Islet precursor cell (in vitro differentiated cells): ENCODE results near the gene GNE.
"Not testable (repeated sequence)": the region's sequence is repeated elsewhere in the genome, so short reads cannot be mapped to it uniquely, and the experiment has no call there.

Source experiments
- DNase-seq: peaks from one replicate; pipeline ENCODE4 v3.0.0-alpha.2; 2018

Gene GNE, protein sequence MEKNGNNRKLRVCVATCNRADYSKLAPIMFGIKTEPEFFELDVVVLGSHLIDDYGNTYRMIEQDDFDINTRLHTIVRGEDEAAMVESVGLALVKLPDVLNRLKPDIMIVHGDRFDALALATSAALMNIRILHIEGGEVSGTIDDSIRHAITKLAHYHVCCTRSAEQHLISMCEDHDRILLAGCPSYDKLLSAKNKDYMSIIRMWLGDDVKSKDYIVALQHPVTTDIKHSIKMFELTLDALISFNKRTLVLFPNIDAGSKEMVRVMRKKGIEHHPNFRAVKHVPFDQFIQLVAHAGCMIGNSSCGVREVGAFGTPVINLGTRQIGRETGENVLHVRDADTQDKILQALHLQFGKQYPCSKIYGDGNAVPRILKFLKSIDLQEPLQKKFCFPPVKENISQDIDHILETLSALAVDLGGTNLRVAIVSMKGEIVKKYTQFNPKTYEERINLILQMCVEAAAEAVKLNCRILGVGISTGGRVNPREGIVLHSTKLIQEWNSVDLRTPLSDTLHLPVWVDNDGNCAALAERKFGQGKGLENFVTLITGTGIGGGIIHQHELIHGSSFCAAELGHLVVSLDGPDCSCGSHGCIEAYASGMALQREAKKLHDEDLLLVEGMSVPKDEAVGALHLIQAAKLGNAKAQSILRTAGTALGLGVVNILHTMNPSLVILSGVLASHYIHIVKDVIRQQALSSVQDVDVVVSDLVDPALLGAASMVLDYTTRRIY

DNA sequence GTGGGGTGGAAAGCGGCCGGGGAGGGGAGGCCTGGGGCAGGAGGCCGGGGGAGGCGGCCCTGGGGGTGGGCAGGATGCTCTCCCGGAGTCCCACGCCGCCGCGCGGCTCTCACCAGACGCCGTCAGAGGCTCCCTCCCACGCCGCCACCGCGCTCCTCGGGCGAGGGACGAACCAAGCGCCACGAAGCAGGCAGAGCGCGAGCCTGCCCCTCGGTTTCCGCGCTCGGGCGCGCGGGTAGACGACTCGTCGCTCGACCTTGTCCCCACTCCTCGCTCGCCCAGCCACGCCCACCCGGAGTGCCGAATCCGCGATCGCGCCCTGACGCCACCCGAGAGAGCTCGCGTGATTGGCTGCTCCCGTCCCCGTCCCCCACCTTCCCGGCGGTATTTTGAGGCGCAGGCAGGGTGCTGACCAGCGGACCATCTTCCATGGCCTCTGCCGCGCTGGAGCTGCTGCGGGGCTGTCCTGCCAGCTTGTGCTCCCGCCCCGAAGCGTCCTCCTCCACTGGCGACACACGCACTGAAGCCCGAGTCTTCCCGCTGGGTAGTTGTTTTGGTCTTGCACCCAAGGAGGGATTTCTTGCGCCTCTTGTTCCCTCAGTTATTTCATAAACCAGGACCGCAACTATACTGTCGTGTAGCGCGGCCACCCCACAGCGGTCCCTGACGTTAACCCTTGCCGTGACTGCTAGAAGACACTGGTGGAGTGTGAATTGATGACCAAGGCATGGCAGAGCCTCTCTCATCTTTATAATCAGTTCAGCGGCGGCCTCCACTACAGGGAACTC lies at the start of gene GNE:
Gene GNE, minus strand, starts transcription at position 241 of the 788 bp plus-strand sequence. CDS start 9,093 bp downstream, outside the sequence.
- DNase-seq: peak; percentile 97

GRCh38 chr9:36306471-36307306 lies 48.4 kb upstream of the GNE start:
- DNase-seq: no peak

- DNase-seq: not testable (repeated sequence)
Measured at GRCh38 chr9:36304366-36304765, 46.1 kb upstream of the GNE start.

DNA sequence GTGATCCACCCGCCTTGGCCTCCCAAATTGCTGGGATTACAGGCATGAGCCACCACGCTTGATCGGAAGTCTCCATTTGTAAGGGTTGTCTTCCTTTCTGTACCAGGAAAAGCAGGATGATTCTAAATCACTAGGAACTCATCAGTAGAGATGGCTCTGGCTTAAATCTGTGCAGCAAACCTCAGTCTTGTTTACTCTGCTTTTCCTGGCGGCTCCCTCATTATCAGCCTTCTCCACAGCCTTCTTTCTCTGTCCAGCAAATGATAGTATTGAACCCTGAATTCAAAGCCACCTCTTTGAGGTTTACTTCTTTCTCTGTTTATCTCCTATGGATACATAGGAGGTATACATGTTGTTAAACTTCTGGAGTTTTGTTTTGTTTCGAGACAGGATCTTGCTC lies 43.0 kb upstream of the GNE start:
- no peak for DNase-seq

DNA sequence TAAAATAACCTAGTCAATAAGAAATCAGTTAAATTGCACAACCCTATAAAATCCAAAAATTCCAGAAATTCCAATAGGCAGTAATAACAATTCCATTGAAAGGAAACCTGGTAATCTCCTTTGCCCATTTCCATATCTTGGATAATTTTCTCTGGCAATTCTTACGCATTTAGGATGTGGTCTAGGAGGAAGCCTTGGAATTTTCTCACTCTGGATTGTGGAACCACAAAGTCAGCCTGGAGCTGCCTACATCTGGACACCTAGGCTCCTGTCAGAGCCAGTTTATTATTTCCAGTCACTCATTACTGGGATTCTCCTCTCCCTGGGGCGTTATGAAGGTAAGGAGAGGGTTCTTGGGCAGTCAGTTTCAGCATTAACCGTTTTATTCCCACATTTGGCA lies 40.3 kb upstream of the GNE start:
- peak; percentile 65 for DNase-seq

DNA sequence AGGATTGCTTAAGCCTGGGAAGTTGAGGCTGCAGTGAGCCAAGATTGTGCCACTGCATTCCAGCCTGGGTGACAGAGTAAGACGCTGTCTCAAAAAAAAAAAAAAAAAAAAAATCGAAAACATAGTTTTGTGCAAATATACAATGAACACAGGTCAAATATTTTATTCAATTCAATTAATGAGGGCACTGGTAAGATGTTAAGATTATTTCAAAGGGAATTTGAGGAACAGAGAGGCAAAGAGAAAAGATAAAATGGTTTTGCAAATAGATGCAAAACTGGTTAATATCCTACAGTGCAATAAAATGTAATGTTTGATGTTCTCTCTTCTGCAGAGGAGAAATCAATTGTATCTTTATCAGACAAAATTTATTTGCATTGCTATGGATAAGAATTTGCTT lies 39.5 kb upstream of the GNE start:
- DNase-seq: no peak

DNA sequence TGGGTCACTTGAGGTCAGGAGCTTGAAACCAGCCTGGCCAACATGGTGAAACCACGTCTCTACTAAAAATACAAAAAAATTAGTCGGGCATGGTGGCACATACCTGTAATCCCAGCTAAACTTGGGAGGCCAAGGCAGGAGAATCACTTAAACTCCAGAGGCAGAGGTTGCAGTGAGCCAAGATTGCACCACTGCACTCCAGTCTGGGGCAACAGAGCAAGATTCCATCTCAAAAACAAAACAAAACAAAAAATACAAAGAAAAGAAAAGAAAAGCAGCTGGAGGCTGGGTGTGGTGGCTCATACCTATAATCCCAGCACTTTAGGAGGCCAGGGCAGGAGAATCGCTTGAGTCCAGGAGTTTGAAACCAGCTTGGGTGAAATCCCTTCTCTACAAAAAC lies 36.7 kb upstream of the GNE start:
- DNase-seq: not testable (repeated sequence)

- DNase-seq: no peak
Measured at GRCh38 chr9:36293918-36294317, 35.7 kb upstream of the GNE start.

GRCh38 chr9:36293171-36293570 lies 34.9 kb upstream of the GNE start:
- no peak for DNase-seq

DNA sequence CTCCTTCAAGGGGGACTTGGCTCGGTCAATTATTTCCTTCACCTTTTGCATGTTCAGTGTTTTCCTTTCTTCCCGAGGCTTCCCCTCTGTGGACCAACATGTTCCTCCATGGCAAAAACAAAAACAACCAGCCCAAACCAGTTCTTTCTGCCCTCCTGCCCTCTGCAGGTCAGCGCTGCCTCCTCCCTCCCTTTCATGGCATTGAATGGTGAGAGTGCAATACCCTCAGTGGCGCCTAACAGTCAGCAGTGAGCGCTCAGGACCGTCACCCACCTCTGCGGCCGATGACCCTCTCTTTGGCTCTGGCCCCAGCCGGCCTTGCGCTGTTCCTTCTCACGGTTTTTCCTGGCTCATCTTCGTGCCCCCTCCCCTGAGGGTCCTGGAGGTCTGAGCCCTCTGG lies 34.4 kb upstream of the GNE start:
- DNase-seq: no peak

GRCh38 chr9:36290996-36291395 lies 32.7 kb upstream of the GNE start:
- DNase-seq: no peak

DNA sequence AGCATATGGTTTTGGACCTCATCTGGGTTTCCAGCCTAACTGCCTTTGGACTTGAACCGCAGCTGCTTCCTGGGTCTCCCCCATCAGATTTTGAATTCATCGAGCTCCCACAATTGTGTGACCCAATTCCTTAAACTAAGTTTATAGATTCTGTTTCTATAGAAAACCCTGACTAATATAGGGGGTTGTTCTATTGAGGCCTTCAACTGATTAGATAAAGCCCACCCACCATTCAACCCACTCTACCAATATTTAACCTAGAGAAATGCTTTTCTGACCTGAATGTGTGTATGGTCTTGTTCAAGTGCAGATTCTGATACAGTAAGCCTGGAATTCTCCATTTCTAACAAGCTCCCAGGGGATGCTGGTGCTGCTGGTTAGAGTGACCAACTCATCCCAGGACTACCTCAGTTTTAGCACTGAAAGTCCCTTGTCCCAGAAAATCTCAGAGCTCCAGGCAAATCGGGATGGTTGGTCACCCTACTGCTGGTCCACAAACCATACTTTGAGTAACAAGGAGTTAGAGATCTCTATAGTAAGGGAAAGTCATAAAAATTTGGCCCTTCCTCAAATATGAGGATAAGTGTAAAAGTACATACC lies 31.7 kb upstream of the GNE start:
- DNase-seq: no peak

- no peak for DNase-seq
Measured at GRCh38 chr9:36288070-36288469, 29.8 kb upstream of the GNE start.

GRCh38 chr9:36286388-36286787 lies 28.1 kb upstream of the GNE start:
- DNase-seq: no peak

GRCh38 chr9:36284226-36284625 lies 26.0 kb upstream of the GNE start:
- no peak for DNase-seq

DNA sequence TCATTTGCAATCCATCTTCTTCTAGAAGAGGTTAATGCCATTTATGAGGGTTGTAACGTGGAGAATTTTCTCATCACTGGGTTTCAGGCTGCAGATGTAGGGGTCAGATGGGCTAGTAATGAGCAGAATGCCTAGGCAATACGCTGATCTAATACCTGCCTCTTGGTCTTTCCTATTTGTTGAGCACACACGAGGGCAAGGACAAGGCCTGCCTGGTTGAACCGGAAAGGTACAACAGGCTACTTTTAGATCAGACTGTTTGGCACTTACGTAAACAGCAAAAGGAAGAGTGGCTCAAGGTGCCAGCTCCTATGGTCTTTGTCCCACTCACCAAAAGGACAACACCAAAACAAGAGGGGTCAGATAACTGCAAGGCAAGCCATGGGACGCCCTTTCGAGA lies 24.0 kb upstream of the GNE start:
- no peak for DNase-seq

DNA sequence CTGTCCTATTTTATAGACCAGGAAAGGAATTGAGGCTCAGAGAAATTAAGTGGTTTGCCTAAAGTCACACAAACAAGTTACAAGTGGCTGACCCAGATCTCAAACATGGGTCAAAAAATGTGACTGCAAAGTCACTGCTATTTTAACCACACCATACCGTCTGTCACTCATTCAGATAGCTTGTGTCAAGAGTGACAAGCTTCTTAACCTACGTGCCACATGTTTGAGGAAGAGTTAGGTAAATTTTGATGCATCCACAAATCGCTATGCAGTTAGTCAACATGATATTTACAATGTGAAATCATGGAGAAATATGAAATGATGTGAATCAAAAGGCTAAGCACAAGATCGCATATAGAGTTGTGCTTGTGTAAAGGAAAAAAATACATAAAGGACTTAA lies 22.7 kb upstream of the GNE start:
- no peak for DNase-seq

DNA sequence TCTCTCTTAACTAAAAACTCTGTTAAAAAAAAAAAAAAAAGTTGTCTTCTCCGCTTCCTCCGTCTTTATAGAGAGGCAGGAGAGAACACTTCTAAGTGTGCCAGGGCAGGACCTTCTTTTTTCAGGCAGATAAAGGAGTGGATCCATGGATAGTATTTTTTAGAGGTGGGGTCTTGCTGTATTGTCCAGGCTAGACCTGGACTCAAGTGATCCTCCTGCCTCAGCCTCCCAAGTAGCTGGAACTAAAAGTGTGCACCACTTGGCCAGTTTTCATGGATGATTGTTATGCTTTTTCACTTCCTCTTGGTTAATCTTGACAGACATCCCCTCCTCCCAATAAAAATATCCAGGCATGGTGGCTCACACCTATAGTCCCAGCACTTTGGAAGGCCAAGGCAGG lies 20.0 kb upstream of the GNE start:
- DNase-seq: no peak

DNA sequence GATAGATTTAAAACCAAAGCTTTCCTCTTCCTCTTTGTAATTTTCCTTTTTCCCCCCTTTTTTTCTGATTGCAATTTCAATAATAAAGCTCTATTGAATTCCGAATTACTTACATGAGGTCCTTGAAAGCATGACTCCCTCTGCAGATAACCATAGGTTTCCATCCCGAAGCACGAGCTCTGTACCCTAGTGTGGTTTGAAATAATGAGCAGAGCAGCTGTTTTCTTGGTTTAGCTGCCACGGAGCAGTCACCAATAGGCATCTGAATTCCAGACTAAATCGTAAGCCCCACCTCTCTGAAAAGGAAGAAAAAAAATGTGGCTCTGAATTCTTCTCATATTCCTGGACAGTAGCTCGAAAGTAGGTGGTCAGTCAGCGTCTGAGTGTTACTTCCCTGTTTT lies 18.5 kb upstream of the GNE start:
- peak; percentile 73 for DNase-seq

- DNase-seq: no peak
Measured at GRCh38 chr9:36276254-36276653, 18.0 kb upstream of the GNE start.

GRCh38 chr9:36275060-36275459 lies 16.8 kb upstream of the GNE start:
- no peak for DNase-seq

DNA sequence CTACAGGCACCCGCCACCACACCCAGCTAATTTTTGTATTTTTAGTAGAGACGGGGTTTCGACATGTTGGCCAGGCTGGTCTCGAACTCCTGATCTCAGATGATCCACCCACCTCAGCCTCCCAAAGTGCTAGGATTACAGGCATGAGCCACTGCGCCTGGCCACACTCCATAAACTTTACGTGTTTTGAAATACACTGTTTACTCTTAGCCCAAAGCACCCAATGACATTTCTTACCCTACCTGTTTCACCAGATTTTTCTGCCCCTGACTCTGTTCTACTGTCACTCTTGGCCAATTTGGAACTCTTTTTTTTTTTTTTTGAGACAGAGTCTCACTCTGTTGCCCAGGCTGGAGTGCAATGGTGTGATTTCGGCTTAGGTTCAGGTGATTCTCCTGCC lies 15.1 kb upstream of the GNE start:
- DNase-seq: not testable (repeated sequence)
